ELF-1 (cell line): ENCODE results near the gene PAK3.
A peak's percentile ranks its signal among the peaks of the same experiment; 100 is the strongest.

Experiments used
- DNase-seq: peaks from one replicate; pipeline ENCODE4 v3.0.0-alpha.2; 2016; ENCODE audit warnings: low read depth, low spot score

PAK3 gene

GRCh38 chrX:111095974-111096895 lies at the start of gene PAK3:
PAK3 (plus strand) TSS chrX:111096191; CDS start chrX:111123104, 26,913 bp downstream.
- DNase-seq, result peak; percentile 73

DNA sequence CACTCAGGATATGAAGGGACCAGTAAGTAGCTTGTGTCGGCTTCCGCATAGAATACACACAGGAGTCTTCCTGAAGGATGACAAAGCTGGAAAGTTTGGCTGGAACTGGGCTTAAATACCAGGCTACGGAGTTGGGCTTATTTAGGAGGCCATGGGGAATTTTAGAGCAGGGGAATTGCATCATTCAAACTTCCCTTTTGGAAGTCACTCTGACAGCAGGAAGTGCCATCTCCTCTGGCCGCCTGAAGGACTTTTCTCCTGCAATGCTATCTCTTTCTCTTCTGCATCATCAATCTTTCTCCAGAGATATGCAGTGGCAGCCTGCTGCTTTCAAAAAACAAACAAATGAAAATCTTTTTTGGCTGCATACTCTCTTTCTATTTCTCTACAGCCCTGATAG lies 48.4 kb upstream of the PAK3 start:
- no peak for DNase-seq

DNA sequence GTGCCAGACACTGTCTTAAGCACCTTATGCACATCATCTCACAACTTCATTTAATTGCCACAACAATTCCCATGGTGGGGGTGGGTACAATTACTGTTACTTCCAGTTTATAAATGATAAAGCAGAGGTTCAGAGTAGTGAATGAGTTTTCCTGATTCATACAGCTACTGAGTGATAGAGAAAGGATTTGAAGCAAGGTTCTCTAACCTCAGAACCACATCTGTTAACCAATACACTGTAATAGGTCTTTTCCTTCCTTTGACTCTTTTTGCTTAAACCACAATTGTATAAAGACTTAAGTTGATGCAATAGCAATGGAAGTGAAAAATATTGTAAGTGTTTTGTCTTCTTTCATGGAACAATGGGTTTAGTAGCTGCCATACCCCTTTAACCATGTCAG lies 43.5 kb upstream of the PAK3 start:
- DNase-seq, result no peak

GRCh38 chrX:111071542-111072277 lies 24.3 kb upstream of the PAK3 start:
- DNase-seq, result no peak

- DNase-seq, result no peak
These were observed 12.9 kb upstream of the PAK3 start for GRCh38 chrX:111083081-111083480.

GRCh38 chrX:111086591-111087006 lies 9.4 kb upstream of the PAK3 start:
- peak; percentile 19 for DNase-seq

- DNase-seq, result no peak
These were observed 7.4 kb upstream of the PAK3 start for GRCh38 chrX:111088628-111089027.

DNA sequence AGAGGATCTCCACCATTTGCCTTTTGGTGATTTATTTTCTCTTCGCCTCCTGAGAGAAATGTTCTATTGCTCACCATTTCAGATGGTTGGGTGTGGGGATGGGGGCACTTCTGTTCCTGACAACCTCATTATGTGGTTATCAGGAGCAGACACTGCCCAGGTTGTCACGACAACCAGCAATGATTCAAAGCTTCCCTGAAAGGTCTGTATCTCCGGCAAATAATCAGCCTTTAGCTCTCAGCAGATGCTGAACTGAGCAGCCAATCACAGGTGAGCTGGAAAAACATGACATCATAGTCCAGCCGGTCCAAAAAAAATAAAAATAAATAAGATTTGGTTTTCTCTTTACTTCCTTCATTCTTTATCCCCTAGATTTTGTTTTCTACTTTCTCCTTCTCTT lies 5.5 kb upstream of the PAK3 start:
- no peak for DNase-seq

- DNase-seq, result peak; percentile 87
These were observed 2.9 kb downstream of the PAK3 start for GRCh38 chrX:111098874-111099273.

- DNase-seq, result peak; percentile 77
These were observed 4.2 kb downstream of the PAK3 start for GRCh38 chrX:111100191-111100590.

DNA sequence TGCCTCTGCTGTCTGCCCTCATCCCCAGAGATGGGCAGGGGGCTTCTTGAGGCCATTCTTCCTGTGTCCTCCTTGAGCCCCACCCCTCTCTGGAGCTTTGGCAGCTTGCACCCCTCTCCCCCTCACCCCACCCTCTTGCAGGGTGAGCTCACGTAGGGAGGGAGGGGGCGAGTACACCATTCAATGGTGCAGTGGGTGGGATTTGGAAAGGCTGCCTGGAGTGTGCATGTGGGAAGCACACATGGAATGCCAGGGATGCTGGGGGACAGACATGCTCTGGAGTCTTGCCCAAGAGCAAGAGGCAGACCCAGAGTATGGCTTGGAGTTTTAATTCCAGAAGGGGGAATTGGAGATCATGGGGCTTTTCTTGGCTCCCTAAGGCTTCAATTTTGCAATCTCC lies 5.6 kb downstream of the PAK3 start:
- DNase-seq, result no peak

DNA sequence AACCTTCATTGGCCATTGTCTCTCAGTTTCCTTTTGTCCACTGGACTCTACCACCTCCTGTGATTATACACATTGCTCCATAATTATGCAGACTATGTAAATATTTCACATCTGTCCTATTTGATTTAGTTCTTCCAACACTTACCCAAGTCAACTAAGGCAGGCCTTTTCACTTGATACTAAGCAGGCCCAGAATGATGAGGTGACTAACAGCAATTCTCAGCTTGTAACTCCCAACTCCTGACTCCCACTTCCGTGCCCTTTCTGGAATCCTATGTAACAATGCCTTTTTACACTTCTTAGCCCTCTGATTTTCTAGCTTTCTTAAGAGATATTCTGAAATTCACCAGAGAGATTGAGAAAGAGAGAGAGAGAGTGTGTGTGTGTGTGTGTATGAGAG lies 6.6 kb downstream of the PAK3 start:
- no peak for DNase-seq

DNA sequence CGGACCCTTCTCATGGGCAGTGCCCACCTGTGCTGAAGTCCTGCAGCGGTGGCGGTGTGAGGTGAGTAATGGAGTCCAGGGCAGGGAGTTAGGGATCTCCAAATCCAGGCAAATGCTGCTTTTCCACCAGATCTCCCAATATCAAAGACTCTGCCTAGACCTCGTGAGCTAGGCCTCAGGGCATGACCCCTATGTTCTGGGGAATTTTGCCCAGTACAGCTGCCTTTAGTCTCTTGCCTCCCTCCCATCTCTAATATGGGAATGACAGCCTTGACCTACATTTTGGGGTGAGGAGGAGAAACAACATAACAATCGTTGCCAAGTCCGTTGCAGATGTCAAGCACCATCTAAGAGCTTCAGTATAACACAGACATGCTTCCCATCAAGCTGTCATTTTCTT lies 7.3 kb downstream of the PAK3 start:
- no peak for DNase-seq

- no peak for DNase-seq
These were observed 14.2 kb downstream of the PAK3 start for GRCh38 chrX:111110098-111110775.

DNA sequence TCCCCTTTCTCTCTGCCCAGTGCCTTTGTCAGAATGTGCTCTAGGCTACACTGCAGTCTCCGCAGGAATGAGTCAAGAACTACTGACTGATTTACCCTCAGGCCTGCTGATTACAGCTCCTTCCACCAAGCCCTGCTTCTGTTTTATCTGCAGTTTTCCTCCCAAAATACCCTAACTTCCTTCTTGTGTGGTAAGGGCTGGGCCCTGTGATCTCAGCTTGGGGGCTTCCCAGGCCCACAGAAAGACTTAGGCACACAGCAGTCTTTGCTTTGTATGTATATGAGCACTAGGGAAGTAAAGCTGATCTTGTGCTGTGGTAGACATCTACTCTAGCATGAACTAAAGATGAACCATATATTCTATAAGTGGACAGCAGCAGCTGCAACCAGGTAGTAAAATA lies 18.8 kb downstream of the PAK3 start:
- DNase-seq, result peak; percentile 61

DNA sequence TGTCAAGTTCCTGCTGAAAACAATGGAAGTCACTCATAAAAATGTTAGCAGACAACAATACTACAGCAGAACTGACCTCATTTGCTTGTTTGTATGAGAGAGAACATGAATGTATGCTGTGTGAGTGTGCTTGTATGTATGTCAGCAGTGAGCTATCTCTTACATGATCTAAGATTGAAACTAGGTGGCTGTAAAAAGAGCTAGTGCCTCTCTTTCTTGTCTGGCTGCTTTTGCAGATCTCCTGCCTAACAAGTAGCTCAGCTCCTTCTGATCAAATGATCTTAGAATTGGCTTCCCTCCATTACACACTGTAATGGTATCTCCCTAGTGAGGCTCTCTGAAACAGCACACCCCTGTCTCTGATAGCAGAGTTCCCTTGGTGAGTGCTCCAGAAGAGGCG lies 20.7 kb downstream of the PAK3 start:
- no peak for DNase-seq

- no peak for DNase-seq
These were observed 23.4 kb downstream of the PAK3 start for GRCh38 chrX:111119341-111119740.

- DNase-seq, result no peak
These were observed 27.1 kb downstream of the PAK3 start for GRCh38 chrX:111123125-111123524.

GRCh38 chrX:111123606-111124179 lies 27.7 kb downstream of the PAK3 start:
- DNase-seq, result no peak

- DNase-seq, result no peak
These were observed 28.4 kb downstream of the PAK3 start for GRCh38 chrX:111124418-111124817.

DNA sequence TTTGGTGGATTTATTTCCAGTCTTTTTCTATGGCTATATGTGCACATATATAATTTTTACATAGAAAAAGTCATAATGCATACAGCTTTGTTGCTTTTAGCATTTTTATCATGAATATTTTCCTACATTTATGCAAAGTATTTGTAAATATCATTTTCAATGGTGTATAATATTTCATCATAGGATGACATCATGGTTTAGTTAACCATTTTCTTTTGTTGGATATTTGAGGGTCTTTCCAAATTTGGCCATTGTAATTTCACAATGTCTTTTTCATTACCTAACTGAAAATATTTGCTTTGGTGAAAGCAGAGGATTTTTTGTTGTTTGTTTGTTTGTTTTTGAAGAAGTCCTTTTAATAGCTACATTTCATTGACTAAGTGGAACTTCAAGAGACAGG lies 31.0 kb downstream of the PAK3 start:
- DNase-seq, result no peak

DNA sequence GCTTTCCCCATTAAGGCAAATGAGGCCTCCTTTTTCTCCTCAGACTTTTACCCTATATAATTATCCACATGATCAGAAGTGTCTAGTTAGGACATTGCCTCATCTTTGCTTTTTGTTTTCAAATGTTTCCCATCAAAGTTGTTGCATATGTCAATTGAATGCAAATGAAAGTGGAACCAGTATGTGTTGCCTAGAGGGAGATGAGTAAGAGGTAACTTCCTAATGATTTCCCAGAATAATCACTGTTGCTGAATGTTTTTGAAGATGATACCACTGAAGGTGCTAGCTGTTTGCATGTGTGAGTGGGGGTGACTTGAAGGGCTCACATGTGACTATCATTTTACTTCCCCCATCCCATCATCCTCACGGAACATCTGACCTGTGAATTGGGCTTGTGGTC lies 33.9 kb downstream of the PAK3 start:
- DNase-seq, result no peak
